ENCODE results near the gene AHNAK.
A peak's percentile ranks its signal among the peaks of the same experiment; 100 is the strongest.
"Not testable (repeated sequence)": the region's sequence is repeated elsewhere in the genome, so short reads cannot be mapped to it uniquely, and the experiment has no call there.

The AHNAK gene

DNA sequence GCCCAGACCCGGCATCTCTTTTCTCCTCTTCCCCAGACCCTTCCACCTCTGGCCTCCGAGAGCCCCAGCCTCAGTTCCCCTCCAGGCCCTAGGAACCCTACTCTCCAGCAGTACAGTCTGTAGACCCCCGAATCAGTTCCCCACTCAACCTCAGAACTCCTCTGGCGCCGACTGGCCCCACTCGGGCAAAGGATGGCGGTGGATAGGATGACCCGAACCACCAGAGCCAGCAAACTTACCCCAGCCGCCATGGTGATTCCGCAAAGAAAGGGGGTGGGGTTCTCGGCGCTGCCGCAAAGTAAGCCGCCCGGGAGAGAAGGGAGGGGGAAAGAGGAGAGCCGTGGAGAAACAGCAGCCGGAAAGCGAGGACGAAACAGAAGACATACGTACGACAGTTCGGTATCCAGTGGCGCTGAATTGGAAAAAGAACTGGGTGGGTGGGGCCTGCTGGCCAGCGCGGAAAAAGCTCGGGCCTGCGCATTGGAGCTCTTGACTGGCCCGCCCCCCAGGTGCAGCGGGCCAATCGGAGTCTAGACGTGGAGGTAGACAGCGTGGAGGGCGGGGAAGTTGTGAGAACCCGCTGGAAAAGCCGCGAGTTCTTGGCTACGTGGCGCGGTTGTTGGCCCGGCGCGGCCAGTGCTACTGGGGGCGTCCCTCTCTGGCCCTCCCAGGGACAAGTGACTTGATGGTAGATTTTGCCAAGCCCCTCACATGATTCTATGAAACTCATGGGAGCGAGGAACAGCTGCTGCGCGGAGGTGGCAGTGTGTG is 27.2 kb upstream of the AHNAK start, which contains the start of gene EEF1G:
Gene EEF1G (minus strand): TSS at position 300 of the 771 bp plus-strand sequence. CDS start 49 bp downstream, at position 251.
- peak; percentile 99 to 100 for DNase-seq (ENCODE audit: low read depth in 1 of 2, low spot score in 1 of 2)
- Histone ChIP-seq H3K27ac (replicated peaks) (peak within 1 kb of the TSS; percentile 85), H3K27me3 (ENCODE audit: insufficient read depth, poor library complexity, severe bottlenecking) (no peaks in the 10 kb centered on the region), H3K4me3 (replicated peaks; ENCODE audit: insufficient read depth, low read length) (peak within 1 kb of the TSS; percentile 70)
- TF ChIP-seq REST (IDR thresholded peaks at IDR 0.05; ENCODE audit: insufficient replicate concordance, low read depth) (peak; percentile 81), POLR2AphosphoS5 (IDR thresholded peaks at IDR 0.05; ENCODE audit: low read depth) (peak; percentile 14; the same call in 1 of the 2 replicates)
- TF ChIP-seq, protein P1, sequence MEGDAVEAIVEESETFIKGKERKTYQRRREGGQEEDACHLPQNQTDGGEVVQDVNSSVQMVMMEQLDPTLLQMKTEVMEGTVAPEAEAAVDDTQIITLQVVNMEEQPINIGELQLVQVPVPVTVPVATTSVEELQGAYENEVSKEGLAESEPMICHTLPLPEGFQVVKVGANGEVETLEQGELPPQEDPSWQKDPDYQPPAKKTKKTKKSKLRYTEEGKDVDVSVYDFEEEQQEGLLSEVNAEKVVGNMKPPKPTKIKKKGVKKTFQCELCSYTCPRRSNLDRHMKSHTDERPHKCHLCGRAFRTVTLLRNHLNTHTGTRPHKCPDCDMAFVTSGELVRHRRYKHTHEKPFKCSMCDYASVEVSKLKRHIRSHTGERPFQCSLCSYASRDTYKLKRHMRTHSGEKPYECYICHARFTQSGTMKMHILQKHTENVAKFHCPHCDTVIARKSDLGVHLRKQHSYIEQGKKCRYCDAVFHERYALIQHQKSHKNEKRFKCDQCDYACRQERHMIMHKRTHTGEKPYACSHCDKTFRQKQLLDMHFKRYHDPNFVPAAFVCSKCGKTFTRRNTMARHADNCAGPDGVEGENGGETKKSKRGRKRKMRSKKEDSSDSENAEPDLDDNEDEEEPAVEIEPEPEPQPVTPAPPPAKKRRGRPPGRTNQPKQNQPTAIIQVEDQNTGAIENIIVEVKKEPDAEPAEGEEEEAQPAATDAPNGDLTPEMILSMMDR (IDR thresholded peaks at IDR 0.05; ENCODE audit: insufficient read depth, low read length): no peak

- peak overlapping the region; percentile 70 for H3K4me3 ChIP-seq (replicated peaks; ENCODE audit: insufficient read depth, low read length)
- peak overlapping the region; percentile 85 for H3K27ac ChIP-seq (replicated peaks)
- peak in 1 of 2 experiments; percentile 35 for DNase-seq (ENCODE audit: low read depth in 1 of 2, low spot score in 1 of 2)
- H3K27me3 ChIP-seq (ENCODE audit: insufficient read depth, poor library complexity, severe bottlenecking): no peaks in the 10 kb centered on the region
- TF ChIP-seq POLR2AphosphoS5 (IDR thresholded peaks at IDR 0.05; ENCODE audit: low read depth): 0 out of 2 replicates have a peak, but pooled peaks have one; percentile 37
- TF ChIP-seq, protein P1 (IDR thresholded peaks at IDR 0.05; ENCODE audit: insufficient read depth, low read length): no peak
Observed at GRCh38 chr11:62573006-62573591, 26.5 kb upstream of the AHNAK start.

DNA sequence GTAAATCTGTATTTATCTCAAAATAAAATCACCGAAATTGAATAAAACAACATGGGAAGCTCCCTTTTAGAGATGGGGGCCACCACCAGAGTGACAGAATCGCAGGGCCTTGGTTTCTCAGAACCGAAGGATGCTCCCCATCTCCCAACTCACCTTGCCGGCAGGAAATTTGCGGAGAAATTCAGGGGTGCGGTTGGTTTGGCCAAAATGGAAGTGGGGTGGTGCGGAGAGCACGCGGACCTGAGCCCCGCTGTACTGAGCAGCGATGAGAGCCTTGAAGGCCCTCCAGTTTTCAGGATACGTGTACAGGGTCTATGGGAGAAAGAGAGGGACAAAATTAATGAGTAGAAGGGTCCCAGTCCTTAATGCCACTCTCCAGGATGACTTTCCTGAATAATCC is 25.8 kb upstream of the AHNAK start:
- Histone ChIP-seq H3K27ac (replicated peaks) (peak overlapping the region; percentile 85), H3K4me3 (replicated peaks; ENCODE audit: insufficient read depth, low read length) (peak overlapping the region; percentile 70), H3K27me3 (ENCODE audit: insufficient read depth, poor library complexity, severe bottlenecking) (no peaks in the 10 kb centered on the region)
- TF ChIP-seq, protein P1 (IDR thresholded peaks at IDR 0.05; ENCODE audit: insufficient read depth, low read length): no peak
- no peak for DNase-seq (ENCODE audit: low read depth in 1 of 2, low spot score in 1 of 2)

GRCh38 chr11:62571493-62571892 is 24.9 kb upstream of the AHNAK start:
- peak overlapping the region; percentile 15; the same call in 1 of the 2 replicates for H3K4me3 ChIP-seq (replicated peaks; ENCODE audit: insufficient read depth, low read length)
- not testable (repeated sequence) for H3K27me3 ChIP-seq (ENCODE audit: insufficient read depth, poor library complexity, severe bottlenecking); DNase-seq (ENCODE audit: low read depth in 1 of 2, low spot score in 1 of 2)
- peak overlapping the region; percentile 85 for H3K27ac ChIP-seq (replicated peaks)

DNA sequence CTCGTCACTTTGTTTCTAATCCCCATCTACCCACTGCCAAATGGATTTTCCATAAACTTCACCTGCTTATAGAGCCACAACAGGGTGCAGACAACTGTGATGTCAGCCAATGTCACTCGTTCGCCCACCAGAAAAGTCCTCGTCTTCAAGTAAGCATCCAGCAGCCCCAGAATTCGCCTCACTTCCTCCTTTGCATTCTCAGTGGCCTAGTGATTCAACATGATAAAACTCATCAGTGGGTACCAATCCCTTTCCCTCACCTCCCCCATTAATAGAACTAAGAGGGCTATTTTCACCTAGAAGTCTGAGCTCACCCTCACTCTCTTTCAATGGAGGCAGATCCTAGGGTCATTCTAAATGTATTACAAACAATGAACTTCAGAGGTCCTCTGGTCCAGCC is 24.3 kb upstream of the AHNAK start:
- not testable (repeated sequence) for H3K27ac ChIP-seq (replicated peaks); H3K27me3 ChIP-seq (ENCODE audit: insufficient read depth, poor library complexity, severe bottlenecking); H3K4me3 ChIP-seq (replicated peaks; ENCODE audit: insufficient read depth, low read length); DNase-seq (ENCODE audit: low read depth in 1 of 2, low spot score in 1 of 2)
